ENCODE results near the gene RAB36.

The RAB36 gene

GRCh38 chr22:23121000-23121421 is 24.3 kb upstream of the RAB36 start:
- H3K4me2 ChIP-seq (ENCODE audit: low read depth, low read length) = no peak overlapping the region
- H3K36me3 ChIP-seq (replicated peaks; ENCODE audit: insufficient read depth, low read length) = no peaks in the 10 kb centered on the region
- DNase-seq = no peak
- no peaks in the 10 kb centered on the region for H3K9me3 ChIP-seq (replicated peaks; ENCODE audit: insufficient read depth, low read length)
- no peaks in the 10 kb centered on the region for H3K27me3 ChIP-seq (replicated peaks; ENCODE audit: insufficient read depth, low read length)
- no peaks in the 10 kb centered on the region for H3K9me2 ChIP-seq (replicated peaks; ENCODE audit: insufficient read depth, low read length)
- no peak overlapping the region for H3K27ac ChIP-seq (ENCODE audit: low read length)
- H3K4me1 ChIP-seq (ENCODE audit: low read length) = no peaks in the 10 kb centered on the region
- no peak overlapping the region for H3K4me3 ChIP-seq (ENCODE audit: low read length)
- no peak overlapping the region for H3K9ac ChIP-seq (ENCODE audit: low read length)
- H3K79me2 ChIP-seq (ENCODE audit: low read length) = no peaks in the 10 kb centered on the region
- no peaks in the 10 kb centered on the region for H3F3A ChIP-seq (ENCODE audit: insufficient read depth, low read length)
- no peak for TF ChIP-seq EZH2phosphoT487 (IDR thresholded peaks at IDR 0.05; ENCODE audit: low read length)
- no peak for TF ChIP-seq EZH2 (optimal IDR thresholded peaks at IDR 0.05; ENCODE audit: low read depth, low read length)
- TF ChIP-seq CTCF (IDR thresholded peaks at IDR 0.05; ENCODE audit: low read length) = no peak
- no peaks in the 10 kb centered on the region for H4K20me1 ChIP-seq (ENCODE audit: insufficient read depth, low read length)
- H2AFZ ChIP-seq (ENCODE audit: low read length) = no peak overlapping the region

- no peak for DNase-seq
- Histone ChIP-seq H3K27ac (ENCODE audit: low read length) (no peak overlapping the region), H3F3A (ENCODE audit: insufficient read depth, low read length) (no peaks in the 10 kb centered on the region), H3K9me3 (replicated peaks; ENCODE audit: insufficient read depth, low read length) (no peaks in the 10 kb centered on the region), H3K9ac (ENCODE audit: low read length) (no peak overlapping the region), H3K27me3 (replicated peaks; ENCODE audit: insufficient read depth, low read length) (no peaks in the 10 kb centered on the region), H4K20me1 (ENCODE audit: insufficient read depth, low read length) (no peaks in the 10 kb centered on the region), H3K9me2 (replicated peaks; ENCODE audit: insufficient read depth, low read length) (no peaks in the 10 kb centered on the region), H2AFZ (ENCODE audit: low read length) (no peak overlapping the region), H3K4me1 (ENCODE audit: low read length) (no peaks in the 10 kb centered on the region), H3K4me3 (ENCODE audit: low read length) (no peak overlapping the region), H3K79me2 (ENCODE audit: low read length) (no peaks in the 10 kb centered on the region), H3K36me3 (replicated peaks; ENCODE audit: insufficient read depth, low read length) (no peaks in the 10 kb centered on the region), H3K4me2 (ENCODE audit: low read depth, low read length) (no peak overlapping the region)
- no peak for TF ChIP-seq EZH2phosphoT487 (IDR thresholded peaks at IDR 0.05; ENCODE audit: low read length)
- TF ChIP-seq CTCF (IDR thresholded peaks at IDR 0.05; ENCODE audit: low read length) = no peak
- no peak for TF ChIP-seq EZH2 (optimal IDR thresholded peaks at IDR 0.05; ENCODE audit: low read depth, low read length)
These were observed 23.9 kb upstream of the RAB36 start for GRCh38 chr22:23121424-23121823.

- H3K9ac ChIP-seq (ENCODE audit: low read length) = no peak overlapping the region
- no peak overlapping the region for H3K4me3 ChIP-seq (ENCODE audit: low read length)
- no peaks in the 10 kb centered on the region for H3F3A ChIP-seq (ENCODE audit: insufficient read depth, low read length)
- no peaks in the 10 kb centered on the region for H3K9me2 ChIP-seq (replicated peaks; ENCODE audit: insufficient read depth, low read length)
- H3K9me3 ChIP-seq (replicated peaks; ENCODE audit: insufficient read depth, low read length) = no peaks in the 10 kb centered on the region
- no peak overlapping the region for H2AFZ ChIP-seq (ENCODE audit: low read length)
- H3K27me3 ChIP-seq (replicated peaks; ENCODE audit: insufficient read depth, low read length) = no peaks in the 10 kb centered on the region
- H3K4me2 ChIP-seq (ENCODE audit: low read depth, low read length) = no peak overlapping the region
- H3K27ac ChIP-seq (ENCODE audit: low read length) = no peak overlapping the region
- no peaks in the 10 kb centered on the region for H3K36me3 ChIP-seq (replicated peaks; ENCODE audit: insufficient read depth, low read length)
- no peak for TF ChIP-seq EZH2 (optimal IDR thresholded peaks at IDR 0.05; ENCODE audit: low read depth, low read length)
- TF ChIP-seq EZH2phosphoT487 (IDR thresholded peaks at IDR 0.05; ENCODE audit: low read length) = no peak
- no peak for TF ChIP-seq CTCF (IDR thresholded peaks at IDR 0.05; ENCODE audit: low read length)
- DNase-seq = no peak
- H4K20me1 ChIP-seq (ENCODE audit: insufficient read depth, low read length) = no peaks in the 10 kb centered on the region
- no peaks in the 10 kb centered on the region for H3K4me1 ChIP-seq (ENCODE audit: low read length)
- no peaks in the 10 kb centered on the region for H3K79me2 ChIP-seq (ENCODE audit: low read length)
These were observed 22.9 kb upstream of the RAB36 start for GRCh38 chr22:23122216-23122957.
